Activated CD4-positive, alpha-beta T cell treated with anti-CD3 and anti-CD28 coated beads, Interleukin-2, amount 50 U/mL, for 48 hours (primary cell): ENCODE results near the gene CACNA1C.

ENCODE experiments used
- DNase-seq, 2 experiments: peaks; one replicate each; pipeline ENCODE4 v3.0.0-alpha.2; 2020

Gene CACNA1C

DNA sequence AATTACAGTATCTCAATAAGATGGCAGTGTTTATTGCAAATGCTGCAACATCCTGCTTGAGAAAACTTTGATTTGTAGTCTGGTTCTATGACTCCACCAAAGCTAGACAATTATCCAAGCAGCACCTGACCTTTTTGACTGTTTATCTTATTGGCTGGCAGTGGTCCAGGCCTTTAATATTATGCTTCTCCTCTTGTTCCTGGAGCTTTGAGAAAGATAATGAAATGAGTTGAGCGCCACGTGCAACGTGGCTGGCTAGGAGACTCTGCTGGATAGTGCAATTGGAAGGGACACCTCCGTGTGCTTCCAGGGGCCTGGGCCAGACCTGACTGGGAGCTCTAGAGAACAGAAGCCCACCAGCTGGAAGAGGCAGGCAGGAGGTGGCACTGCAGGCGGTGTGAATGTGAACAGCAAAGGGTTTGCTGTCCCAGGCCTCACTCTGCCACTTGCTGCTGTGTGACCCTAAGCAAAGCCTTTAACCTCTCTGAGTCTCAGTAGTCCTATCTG is 349.3 kb downstream of the CACNA1C start:
- no peak for DNase-seq

DNA sequence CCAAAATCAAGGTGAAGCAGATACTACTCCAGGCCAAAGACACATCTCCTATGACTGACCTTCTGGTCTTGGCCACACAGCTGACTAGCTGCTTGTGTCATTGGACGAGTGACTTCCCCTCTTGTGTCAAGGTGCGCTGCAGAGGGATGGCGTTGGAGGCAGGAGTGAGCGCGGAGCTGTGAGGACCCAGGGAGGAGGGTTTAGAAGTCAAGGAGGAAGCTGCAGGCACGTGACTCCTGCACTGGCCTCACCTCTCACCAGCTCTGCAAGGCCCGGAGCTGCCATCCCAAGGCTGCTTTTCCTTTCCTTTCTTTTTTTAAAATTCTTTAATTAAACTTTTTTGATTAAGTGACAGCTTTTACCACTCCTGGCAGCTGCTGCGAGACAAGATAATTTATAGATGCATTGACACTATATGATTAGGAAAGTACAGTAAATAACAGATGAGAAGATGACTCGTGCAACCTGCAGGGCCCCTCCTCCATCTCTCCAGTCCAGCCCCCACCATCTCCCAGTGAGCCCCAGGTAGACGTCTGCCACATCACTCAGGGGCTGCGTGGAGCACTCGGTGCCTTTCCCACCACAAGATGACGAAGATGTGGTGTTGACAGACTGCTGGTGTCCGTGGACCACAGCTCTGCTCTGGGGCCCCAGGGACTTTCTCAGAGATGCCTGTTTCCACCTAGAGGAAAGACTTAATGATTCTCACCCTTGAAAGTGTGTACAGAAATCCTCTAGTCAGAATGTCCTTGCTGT is 350.6 kb downstream of the CACNA1C start:
- DNase-seq, result no peak

DNA sequence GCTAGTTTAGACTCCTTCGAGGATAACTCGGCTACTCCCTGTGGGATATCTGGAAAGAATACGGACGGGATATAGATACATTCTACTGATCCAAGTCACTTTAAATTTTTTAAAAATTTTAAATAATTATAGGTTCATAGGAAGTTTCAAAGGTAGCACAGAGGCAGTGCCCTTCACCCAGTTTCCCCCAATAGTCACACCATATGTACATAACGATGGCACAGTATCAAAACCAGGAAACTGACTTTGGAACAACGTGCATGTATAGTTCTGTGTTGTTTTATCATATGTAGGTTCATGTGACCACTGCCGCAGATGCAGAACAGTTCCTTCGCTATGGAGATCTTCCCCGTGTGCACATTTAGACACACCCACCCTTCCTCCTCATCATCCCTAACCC is 352.3 kb downstream of the CACNA1C start:
- no peak for DNase-seq

DNA sequence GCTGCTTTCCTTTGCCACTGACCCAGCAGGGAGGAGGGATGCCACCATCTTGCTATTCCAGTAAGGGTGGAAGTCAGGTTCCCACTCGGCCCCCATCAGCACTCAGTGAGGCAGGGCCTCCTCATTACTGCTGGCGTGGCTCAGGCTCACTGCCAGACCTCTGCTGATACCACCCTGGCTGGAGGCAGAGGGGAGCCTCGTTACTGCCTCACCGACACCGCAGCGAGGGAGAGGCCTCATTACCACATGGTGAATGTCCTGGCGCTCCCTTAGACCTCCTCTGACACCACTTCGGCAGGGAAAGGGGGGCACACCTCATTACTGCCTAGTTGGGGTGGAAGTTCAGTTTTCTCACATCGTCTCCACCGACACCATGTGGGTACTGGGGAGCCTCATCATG is 354.1 kb downstream of the CACNA1C start:
- no peak for DNase-seq

DNA sequence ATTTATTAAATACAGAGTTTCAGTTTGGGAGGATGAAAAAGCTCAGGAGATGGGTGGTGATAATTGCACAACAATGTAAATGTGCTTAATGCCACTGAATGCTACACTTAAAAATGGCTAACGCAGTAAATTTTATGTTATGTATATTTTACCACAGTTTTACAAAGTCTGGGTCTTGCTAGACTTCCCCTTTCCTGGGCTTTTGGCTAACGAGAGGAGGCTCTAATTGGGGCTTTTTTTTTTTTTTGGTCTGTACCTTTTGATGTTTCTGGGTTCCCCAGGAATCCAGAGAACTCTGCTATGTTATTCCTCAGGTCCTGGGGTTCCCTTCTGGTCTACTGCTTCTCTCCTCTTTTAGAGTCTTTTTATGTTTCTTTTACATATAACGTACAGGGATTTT is 355.5 kb downstream of the CACNA1C start:
- no peak for DNase-seq

DNA sequence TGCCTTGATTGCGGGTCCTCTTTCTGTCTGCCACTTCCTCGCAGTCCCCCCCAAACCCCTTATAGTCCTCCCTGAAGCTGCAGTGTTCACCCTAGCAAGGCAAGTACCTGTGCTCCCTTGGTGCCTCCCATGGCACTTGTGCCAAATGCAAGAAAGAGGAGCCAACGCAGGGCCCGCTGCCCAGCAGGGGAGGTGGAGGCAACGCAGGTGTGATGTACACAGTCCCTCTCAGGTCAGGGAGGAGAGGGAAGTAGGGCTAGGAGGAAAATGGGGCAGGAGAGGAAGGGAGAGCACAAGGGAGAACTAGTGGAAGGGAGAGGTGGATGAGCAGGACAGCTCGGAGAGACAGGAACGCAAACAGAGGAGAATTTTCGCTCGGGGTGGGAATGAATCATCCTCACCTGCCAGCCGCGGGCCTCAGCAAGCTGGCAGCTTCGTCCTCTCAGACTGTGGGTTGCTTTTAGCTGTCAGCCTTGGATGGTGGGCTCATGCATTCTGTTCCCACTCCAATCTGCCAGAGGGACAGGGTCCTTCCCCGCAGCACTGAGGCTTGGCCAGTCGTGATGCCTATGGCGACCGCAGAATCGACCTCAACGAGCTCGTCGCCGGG is 357.0 kb downstream of the CACNA1C start:
- no peak for DNase-seq

DNA sequence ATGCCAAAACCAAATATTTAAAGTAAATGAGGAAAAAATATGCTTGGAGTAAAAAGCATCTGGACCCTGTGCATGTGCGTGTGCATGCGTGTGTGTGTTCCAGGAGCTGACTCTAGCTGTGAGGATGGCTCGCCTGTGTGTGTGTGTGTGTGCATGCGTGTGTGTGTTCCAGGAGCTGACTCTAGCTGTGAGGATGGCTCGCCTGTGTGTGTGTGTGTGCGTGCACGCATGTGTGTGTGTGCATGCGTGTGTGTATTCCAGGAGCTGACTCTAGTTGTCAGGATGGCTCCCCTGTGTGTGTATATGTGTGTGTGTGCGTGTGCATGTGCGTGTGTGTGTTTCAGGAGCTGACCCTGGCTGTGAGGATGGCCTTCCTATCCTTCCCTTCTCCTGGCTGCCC is 357.7 kb downstream of the CACNA1C start:
- DNase-seq, result no peak

DNA sequence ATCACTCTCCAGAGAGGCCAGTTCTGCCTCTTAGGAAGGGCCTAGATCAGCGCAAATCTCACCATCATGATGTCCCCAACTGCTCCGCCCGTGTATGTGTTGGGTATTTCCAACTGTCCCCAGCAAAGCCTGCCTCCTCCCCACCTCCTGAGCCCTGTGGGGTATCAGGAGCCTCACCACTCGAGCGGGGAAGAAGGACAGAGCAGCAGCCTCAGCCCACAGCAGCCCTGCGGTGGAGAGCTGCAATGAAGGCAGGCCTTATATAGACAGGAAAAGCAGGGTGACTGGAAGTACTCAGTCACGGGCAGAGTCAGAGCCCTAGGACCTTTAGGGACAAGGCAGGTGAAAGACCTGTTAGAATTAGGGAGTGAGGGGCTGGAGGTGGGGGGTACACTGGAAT is 358.2 kb downstream of the CACNA1C start:
- DNase-seq, result no peak

DNA sequence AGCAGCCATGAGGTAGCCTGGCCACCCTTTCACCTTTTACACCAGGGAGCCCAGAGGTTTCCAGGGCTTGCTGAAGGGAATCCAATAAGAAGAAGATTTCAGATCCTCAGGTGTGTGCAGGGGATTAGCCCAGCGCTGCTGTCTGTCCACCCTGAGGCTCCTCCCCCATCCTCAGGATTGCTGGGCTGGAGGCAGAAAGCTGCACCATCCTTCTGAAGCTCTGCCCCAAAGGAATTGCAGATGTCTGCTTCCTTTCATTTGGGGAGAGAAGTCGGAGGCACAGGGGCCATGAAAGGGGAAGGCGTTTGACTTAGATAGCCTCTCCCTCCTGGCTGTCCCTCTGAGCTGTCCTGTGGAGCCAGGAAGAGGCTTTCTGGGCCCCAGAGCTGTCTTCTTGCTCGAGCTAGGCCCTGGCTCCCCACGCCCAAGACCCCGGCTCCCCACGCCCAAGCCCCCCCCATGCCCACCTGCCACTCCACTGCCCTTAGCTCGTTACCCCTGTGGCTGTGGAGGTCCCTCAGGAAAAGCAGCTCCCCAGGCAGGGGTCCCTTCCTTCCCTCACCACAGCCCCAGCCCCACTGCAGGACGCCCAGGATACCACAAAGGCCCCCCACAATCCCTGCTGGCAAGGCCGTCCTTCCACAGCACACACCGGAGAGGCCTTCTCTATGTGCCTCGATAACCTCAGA is 359.0 kb downstream of the CACNA1C start:
- DNase-seq, result no peak

DNA sequence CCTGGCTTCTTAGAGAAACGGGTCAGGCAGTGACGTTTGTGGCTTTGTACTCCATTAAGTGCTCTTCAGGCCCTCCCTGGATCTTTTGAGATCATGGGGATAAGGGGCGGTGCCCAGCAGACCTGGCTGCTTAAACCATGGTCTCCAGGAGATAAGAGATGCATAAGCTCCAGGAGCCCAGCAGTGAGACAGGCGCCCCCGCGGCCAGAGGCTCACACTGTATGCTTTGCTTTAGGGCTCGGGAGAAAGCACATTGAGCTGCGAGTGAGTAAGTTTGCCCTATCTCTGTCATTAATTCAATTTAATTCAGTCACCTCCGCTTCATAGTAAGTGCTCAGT is 359.5 kb downstream of the CACNA1C start:
- DNase-seq, result no peak

DNA sequence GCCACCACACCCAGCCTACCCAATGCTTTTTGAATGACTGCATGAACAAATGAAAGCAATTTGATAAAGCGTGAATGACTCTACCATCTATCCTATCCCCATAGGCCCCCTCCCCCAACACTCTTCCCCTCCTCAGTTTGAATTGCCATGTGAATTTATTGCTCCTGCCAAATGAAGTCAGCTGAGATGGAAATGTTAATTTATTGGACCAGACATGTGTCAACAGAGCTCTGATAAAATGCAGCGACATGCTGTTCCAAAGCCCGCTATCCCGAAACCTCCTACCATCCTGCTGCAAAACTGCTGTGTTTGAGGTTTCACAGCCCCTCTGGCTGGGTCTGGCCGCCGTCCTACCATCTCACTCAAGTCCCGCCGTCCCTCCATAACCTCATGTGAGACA is 360.5 kb downstream of the CACNA1C start:
- no peak for DNase-seq

DNA sequence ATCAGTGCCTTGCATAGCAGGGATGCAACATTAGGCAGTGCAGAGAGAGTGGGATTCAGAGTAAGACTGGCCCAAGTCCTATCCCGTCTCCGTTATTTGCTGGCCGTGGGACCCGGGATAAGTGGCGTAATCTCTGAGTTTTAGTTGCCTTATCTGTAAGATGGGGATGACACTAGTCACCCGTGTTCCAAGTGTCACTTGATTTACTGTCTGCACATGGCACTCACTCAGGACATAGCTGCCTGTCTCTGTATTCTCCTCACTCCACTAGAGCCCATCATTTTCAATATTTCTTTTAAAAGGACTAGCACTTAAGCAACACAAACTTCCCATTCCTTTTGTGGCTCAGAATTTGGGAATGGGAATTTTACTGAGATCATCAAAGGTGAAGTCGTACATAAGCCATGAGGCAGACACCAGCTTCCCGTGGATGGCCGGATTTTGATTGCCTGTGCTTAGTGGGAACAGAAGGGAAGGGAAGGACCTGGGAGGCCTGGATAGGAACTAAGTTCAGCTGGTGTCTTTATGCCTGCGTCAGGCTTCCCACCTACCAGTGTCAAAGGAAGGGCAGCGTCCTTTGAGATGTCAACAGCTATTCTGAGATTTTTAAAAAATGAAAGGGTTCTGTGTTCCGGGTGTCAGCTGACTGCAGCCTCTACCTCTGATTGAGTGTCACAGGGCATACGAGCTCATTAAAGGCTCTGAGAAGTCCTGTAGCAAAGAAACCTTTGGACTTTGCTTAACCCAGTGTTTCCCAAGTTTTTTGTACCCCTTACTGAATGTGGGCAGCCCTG is 361.4 kb downstream of the CACNA1C start:
- DNase-seq, result no peak

DNA sequence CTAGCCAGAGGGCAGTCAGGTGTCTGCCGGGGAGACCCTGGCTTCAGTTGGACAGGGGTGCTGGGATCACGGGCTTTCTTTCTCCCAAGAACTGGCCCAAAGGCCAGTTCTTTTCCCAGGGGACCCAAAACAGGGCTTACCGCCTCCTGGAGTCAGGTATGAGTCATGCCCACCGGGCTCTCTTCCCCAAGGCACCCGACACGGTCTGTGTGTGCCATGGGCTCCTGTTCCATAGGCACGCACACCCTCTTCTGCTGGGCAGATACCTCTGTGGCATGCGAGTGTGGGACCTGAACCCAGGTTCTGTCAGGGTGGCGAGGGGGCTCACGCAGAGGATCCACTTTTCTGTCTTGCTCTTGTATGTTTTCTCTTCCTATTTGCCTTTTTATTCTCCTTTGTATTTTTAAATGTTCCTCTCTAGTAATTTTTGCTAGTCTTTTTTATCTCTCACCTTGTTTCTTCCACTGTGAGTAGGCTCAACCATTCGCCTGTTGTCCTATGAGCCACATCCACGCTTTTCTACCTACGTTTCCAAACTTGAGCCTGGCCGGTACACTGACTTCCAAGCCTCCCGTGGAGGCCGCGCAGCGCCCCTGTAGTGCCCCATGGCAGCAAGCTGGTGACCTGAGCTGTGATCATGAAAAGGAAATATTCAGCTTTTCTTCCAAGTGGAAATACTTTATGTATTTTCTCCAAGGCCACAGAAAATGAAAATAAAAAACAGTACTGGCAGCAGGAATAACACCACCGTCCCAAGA is 362.2 kb downstream of the CACNA1C start:
- DNase-seq, result no peak

DNA sequence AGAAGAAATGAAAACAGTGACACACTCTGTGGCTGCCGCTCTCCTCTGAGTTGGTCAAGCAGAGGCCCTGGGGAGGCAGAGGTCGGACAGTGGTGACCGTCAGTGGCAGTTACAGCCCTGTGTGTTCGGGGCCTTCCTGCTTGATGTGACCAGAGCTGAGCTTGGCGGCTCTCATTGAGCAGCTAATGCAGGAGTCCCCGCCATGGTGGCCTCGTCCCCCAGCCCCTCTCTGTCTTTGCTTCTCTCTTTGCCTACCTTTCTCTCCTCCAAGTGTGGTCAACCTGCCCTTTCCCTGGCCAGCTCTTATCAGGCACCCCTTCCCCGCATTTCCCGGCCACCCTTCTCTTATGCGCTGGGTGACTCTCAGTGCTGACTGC is 362.8 kb downstream of the CACNA1C start:
- no peak for DNase-seq

DNA sequence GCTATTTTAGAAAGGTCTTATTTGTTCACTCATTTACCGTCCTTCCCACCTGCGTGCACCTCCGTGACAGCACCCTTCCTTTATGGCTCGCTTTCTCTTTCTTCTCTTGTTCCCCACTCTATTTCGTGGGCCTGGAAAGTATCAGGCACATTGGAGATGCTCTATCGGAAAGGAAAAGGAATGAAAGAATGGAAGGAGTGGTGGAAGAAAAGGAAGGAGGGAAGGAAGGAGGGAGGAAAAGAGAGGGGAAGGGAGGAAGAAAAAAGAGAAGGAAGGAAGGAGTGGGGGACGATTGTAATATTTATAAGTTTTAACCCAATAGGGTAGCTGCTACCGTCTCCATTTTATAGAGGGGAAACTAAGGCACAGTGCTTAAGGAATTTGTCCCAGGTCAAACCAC is 363.4 kb downstream of the CACNA1C start:
- no peak for DNase-seq

DNA sequence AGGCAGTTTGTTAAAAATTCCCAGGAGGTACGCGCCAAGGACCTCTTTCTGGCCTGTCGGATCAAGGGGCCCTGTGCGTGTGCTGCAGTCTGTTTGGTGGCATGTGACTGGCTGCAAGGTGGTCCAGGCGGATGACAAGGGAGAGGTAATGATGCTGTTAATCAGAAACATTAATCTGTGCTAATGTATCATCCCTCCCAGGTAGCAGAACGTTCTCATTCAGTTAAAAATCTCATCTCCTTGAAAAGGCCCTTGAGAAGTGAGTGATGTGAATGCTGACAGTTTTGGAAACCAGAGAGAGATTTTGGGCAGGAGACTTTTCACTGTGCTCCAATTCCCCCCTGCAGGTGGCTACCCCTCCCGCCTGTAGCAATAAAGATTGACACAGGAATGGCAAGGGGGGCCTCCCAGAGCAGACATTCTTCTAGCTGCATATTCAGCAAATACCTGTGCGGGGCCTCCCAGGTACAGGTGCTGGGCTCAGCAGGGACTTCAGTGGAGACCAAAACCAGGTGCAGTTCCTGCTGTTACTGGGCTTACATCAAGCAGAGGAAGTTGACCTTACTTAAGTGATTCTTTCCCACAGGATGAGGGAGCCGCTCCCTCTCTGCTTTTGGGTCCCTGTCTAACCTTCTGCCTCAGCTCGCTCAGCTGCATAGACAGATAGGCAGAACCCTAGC is 364.8 kb downstream of the CACNA1C start:
- no peak for DNase-seq

DNA sequence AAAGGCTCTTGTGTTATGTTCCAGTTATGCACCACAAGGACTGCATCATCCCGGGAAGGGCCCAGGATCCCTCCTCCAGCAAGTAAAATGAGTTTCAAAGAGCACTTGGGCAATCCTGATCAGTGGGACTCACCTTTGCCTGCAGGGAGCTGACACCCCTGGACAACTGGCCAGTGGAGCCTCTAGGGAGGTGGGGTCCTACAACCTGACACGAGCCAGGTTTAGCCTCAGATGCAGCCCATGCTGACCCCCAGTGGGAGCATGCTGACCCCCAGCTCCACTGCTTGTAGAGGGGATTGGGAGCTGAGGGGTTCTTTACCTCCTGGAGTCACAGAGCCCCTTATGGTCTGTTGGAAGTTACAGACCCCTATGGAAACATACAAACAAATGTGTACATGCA is 365.8 kb downstream of the CACNA1C start:
- no peak for DNase-seq

DNA sequence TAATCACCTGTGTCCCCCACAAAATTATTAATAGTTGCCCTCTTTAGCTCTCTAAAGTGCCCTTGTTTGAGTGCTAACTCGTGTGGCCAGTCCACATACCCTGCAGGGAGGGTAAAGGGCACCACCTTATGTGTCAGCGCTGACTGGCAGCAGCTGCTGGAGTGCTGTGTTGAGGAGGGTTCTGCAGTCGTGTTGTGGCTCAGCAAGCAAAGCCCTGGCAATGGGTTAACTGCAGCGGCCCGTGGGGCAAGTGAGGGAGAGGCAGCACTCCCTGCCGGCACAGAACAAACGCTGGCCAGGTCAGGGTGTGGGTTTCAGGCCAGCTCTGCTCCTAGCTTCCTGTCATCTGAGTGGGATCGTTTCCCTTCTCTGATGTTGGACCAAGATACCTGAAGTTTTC is 369.8 kb downstream of the CACNA1C start:
- no peak for DNase-seq

DNA sequence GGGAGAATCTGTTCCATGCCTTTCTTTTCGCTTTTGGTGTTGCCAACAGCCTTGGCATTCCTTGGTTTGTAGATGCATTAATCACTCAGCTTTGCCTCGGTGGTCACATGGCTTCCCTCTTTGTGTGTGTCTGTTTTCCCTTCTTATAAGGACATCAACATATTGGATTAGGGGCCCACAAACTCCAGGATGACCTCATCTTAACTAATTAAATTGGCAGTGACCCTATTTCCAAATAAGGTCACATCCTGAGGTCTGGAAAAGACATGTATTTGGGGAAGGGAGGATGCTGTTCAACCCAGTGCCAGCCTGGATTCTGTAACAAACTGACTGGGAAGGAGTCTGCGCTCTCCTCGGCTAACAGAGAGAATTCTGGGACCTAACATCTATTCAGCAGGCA is 376.2 kb downstream of the CACNA1C start:
- DNase-seq, result no peak

DNA sequence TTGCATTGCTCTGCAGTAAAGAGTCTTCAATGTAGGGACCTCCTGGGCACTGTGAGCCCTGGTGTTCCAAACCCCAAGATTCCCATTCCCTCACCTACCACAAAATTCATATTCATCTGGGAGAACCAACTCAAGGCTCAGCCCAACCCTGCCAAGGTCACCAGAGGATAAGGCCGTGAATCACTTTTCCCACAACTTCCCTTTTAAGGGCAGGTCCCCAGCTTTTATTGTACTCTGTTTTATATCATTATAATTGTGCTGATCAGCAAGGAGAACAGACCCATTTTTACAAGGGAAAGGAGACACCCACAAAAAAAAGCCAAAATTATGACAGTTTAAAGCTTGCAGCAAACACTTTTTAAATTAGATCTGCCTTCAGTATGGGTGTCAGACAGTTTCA is 379.0 kb downstream of the CACNA1C start:
- DNase-seq, result no peak

DNA sequence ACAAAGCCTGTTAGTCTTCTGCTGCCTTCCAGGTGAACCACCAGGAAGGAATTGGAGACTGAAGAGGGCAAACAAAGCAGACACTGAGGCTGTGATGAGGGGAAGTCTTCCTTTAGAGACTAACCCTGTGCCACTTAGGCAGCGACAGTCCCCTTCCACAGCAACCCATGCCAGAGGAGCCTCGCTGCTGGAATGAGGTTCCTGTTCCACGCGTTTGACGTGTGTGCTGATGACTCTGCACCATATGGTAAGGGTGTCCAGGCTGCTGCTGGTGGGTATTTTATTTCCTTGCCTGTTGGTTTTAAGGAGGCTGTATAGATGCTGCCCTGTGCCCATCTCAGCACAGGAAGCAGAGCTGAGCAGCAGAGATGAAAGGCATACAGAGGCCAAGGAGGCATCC is 380.1 kb downstream of the CACNA1C start:
- DNase-seq, result no peak

DNA sequence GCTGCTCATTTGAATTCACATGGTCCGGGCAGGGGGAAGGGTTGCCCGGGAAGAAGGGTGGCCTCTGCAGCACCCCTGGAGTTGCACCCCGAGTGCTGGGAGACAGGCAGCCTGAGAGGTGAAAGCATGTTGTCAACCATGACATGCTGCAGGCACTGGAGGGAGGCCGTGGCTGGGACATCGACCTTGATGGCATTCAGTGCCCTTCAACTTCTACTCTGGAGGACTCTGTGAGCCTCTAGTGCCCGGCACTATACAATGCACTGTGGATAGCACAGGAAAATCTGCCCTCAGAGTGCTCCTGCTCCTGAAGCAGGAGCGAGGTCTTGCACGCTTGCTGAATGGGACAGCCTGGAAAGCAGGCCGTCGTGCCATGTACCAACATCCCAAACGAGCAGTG is 382.7 kb downstream of the CACNA1C start:
- no peak for DNase-seq
